ENCODE measurements around the gene FBXO8. TPM values are rescaled to one million over a fixed set of nuclear protein-coding genes. Genes with fewer than 3 reads are reported as not detected.

Gene FBXO8
- total and polyA plus RNA-seq, 4 donors: 15.6 to 48.0 (median 22.3) TPM

DNA sequence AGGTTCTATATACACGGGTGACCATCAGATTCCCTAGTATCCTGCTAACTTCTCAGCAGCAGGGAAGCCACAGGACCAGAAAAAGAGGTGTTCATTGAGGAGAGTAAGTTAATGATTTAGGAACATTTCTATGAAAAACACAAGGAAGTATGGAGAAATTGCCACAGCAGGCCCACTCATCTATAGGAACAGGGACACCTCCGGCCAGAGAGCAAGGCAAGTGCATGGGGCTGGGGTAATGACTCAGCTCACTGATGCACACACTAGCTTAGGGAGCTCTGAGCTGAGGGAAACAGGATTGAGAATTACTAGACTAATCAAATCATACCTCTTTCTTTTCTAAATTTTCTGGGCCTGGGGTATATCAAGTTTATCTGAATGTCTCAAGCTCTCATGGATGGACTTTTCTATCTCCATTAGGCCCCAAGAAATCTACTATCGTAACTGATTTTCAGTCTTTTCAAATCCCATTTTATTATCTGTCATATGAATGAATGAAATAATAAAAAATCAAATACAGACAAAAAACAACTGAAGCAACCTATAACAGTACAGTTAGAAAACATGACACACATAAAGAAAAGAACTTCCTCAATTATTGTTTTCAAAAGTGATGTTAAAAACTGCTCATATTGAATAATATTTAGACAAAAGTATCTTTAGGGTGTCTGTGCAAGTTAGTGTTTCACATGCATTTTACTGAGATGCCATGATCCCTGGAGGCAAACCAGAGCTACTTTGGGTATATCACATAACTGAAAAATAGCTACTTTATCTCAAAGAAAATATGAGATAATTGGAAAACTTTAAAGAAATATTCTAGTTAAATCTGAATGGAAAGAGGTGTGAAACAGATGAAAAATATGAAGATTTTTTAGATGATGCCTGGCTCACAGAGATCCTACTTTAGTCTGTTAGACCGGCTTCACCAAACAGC lies 89.8 kb downstream of the FBXO8 start:
- ATAC-seq (ENCODE audit: insufficient read depth, low FRiP score) (no peak), DNase-seq (no peak)
- TF ChIP-seq, protein P1, sequence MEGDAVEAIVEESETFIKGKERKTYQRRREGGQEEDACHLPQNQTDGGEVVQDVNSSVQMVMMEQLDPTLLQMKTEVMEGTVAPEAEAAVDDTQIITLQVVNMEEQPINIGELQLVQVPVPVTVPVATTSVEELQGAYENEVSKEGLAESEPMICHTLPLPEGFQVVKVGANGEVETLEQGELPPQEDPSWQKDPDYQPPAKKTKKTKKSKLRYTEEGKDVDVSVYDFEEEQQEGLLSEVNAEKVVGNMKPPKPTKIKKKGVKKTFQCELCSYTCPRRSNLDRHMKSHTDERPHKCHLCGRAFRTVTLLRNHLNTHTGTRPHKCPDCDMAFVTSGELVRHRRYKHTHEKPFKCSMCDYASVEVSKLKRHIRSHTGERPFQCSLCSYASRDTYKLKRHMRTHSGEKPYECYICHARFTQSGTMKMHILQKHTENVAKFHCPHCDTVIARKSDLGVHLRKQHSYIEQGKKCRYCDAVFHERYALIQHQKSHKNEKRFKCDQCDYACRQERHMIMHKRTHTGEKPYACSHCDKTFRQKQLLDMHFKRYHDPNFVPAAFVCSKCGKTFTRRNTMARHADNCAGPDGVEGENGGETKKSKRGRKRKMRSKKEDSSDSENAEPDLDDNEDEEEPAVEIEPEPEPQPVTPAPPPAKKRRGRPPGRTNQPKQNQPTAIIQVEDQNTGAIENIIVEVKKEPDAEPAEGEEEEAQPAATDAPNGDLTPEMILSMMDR (IDR thresholded peaks at IDR 0.05; ENCODE audit: control extremely low read depth, extremely low read depth): no peak
- Histone ChIP-seq H3K4me3 (no peak overlapping the region), H3K4me1 (ENCODE audit: control insufficient read depth in 5 of 5, insufficient read depth in 5 of 5, low read length in 5 of 5) (peaks cover 0 to 20% (median 4%) of the 10 kb centered on the region in 5 donors), H3K27ac (ENCODE audit: low read depth in 1 of 2, low read length in 1 of 2) (no peak overlapping the region), H3K9me3 (ENCODE audit: control insufficient read depth in 4 of 4, insufficient read depth in 3 of 4, low read length in 3 of 4) (peaks cover 0 to 3% (median 0%) of the 10 kb centered on the region in 4 donors), H3K9ac (ENCODE audit: insufficient read depth in 1 of 2, low read length in 2 of 2) (no peak overlapping the region), H3K27me3 (ENCODE audit: control insufficient read depth in 3 of 3, insufficient read depth in 3 of 3, low read length in 2 of 3) (no peaks in the 10 kb centered on the region), H3K36me3 (ENCODE audit: control insufficient read depth in 4 of 4, insufficient read depth in 4 of 4, low read length in 4 of 4) (no peaks in the 10 kb centered on the region)
- WGBS, 2 donors: 87 to 94% methylated on average over 4 of the region's 4 CpGs

DNA sequence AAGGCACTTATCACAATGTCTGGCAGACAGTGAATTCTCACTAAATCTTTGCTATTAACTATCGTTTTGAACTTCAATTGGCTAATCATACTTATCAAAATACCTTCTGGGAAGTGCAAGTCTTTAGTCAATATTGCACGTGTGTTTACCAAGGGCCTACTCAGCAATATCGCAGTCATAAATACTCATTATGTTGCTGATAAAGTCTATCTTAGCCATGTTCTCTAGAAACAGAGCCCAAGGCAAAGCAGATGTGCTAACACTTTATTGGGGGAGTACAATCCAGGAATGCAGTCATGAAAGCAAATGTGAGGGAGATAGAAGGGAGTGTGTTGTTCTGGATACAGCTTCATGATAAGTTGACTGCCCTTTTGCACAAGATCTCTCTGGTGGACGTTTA lies 90.5 kb downstream of the FBXO8 start:
- Histone ChIP-seq H3K9ac (ENCODE audit: insufficient read depth in 1 of 2, low read length in 2 of 2) (no peak overlapping the region), H3K9me3 (ENCODE audit: control insufficient read depth in 4 of 4, insufficient read depth in 3 of 4, low read length in 3 of 4) (peaks cover 0 to 3% (median 0%) of the 10 kb centered on the region in 4 donors), H3K36me3 (ENCODE audit: control insufficient read depth in 4 of 4, insufficient read depth in 4 of 4, low read length in 4 of 4) (no peaks in the 10 kb centered on the region), H3K27me3 (ENCODE audit: control insufficient read depth in 3 of 3, insufficient read depth in 3 of 3, low read length in 2 of 3) (no peaks in the 10 kb centered on the region), H3K27ac (ENCODE audit: low read depth in 1 of 2, low read length in 1 of 2) (no peak overlapping the region), H3K4me1 (ENCODE audit: control insufficient read depth in 5 of 5, insufficient read depth in 5 of 5, low read length in 5 of 5) (peaks cover 0 to 12% (median 4%) of the 10 kb centered on the region in 5 donors), H3K4me3 (no peak overlapping the region)
- WGBS, 2 donors: 70 to 82% methylated on average over 4 of the region's 4 CpGs
- ATAC-seq (ENCODE audit: insufficient read depth, low FRiP score) (no peak), DNase-seq (no peak)
- TF ChIP-seq, protein P1 (IDR thresholded peaks at IDR 0.05; ENCODE audit: control extremely low read depth, extremely low read depth): no peak

DNA sequence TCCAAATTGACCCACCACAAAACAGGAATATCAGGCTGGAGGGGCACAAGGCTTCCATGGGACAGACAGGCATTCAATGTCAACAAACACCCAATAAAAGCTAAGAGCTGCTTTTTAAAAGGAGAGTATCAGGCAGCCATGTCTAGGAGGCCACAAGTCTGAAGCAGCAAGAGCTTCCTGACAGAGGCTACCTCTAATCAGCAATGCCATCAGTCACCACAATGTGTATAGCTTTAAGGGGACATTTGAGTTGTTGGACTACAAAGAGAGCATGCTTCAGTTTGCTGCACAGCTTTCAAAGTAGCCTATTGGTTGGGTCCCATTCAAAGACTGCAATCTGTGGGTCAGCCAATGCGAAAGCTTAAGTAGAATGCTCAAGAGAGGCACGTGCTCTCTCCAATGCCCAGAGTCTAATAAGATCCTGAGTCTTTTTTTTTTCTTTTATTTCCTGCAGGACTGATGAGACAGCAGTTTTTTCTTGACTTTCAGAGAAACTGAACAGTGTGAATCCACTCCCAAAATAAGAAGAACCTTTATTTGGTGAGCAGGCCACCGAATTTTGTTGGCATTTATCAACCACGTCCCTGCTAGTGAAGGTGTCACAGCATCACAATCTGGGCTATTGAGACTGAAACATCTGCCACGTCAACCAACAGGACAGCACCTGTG lies 92.5 kb downstream of the FBXO8 start:
- ATAC-seq (ENCODE audit: insufficient read depth, low FRiP score) (no peak), DNase-seq (no peak)
- peaks cover 0 to 3% (median 0%) of the 10 kb centered on the region in 4 donors for H3K9me3 ChIP-seq (ENCODE audit: control insufficient read depth in 4 of 4, insufficient read depth in 3 of 4, low read length in 3 of 4)
- no peaks in the 10 kb centered on the region for H3K27me3 ChIP-seq (ENCODE audit: control insufficient read depth in 3 of 3, insufficient read depth in 3 of 3, low read length in 2 of 3)
- no peak overlapping the region for H3K4me3 ChIP-seq
- H3K27ac ChIP-seq (ENCODE audit: low read depth in 1 of 2, low read length in 1 of 2): no peak overlapping the region
- no peak overlapping the region for H3K9ac ChIP-seq (ENCODE audit: insufficient read depth in 1 of 2, low read length in 2 of 2)
- TF ChIP-seq, protein P1 (IDR thresholded peaks at IDR 0.05; ENCODE audit: control extremely low read depth, extremely low read depth): no peak
- no peaks in the 10 kb centered on the region for H3K36me3 ChIP-seq (ENCODE audit: control insufficient read depth in 4 of 4, insufficient read depth in 4 of 4, low read length in 4 of 4)
- WGBS, 2 donors: 84 to 89% methylated on average over 5 of the region's 5 CpGs
- H3K4me1 ChIP-seq (ENCODE audit: control insufficient read depth in 5 of 5, insufficient read depth in 5 of 5, low read length in 5 of 5): no peaks in the 10 kb centered on the region

Data from lung (tissue), 12 donors.